CD4-positive, alpha-beta T cell (primary cell): ENCODE measurements around the gene ZNF516. TPM values are rescaled to one million over a fixed set of nuclear protein-coding genes. Genes with fewer than 3 reads are reported as not detected.

Experiments used
- ATAC-seq: fragments of 200-7000 bp; cut with Tn5 transposase; one replicate; pipeline ENCODE4 v1.10.0; 2022; ENCODE audit warnings: mild to moderate bottlenecking; ENCODE audit not compliant: poor library complexity
- CTCF ChIA-PET: fragments of 350-600 bp; sonication (Branson Sonifier 250); formaldehyde crosslinking; loops from one replicate; lab custom pipeline; 2021; ENCODE audit warnings: antibody characterized with exemption, inconsistent platforms; lab: Charles Lee
- POLR2A ChIA-PET: fragments of 350-600 bp; sonication (Branson Sonifier 250); formaldehyde crosslinking; loops from one replicate; lab custom pipeline; 2021; ENCODE audit warnings: antibody characterized with exemption, inconsistent platforms; lab: Charles Lee
- DNase-seq, 14 experiments: peaks; one replicate each; pipeline ENCODE4 v3.0.0-alpha.2; 2013 to 2020; ENCODE audit warnings: mixed read lengths in 2 of 14
- H3K27ac ChIP-seq, 2 donors: one replicate each; pipeline versions ENCODE4 v1.5.1 to v1.7.0; 2013; ENCODE audit warnings: low read length in 2 of 2, low read depth in 1 of 2, mild to moderate bottlenecking in 1 of 2
- H3K27me3 ChIP-seq, 2 experiments: 1 replicate in 1 of 2; 2 replicates in 1 of 2; pipeline versions ENCODE4 v1.6.1 to v1.7.0; 2013; ENCODE audit warnings: low read length in 2 of 2, control low read depth in 1 of 2, mild to moderate bottlenecking in 1 of 2, moderate library complexity in 1 of 2; ENCODE audit not compliant: insufficient read depth in 2 of 2, control insufficient read depth in 1 of 2
- H3K36me3 ChIP-seq: one replicate; pipeline ENCODE4 v1.6.1; 2013; ENCODE audit warnings: low read length, control low read depth; ENCODE audit not compliant: insufficient read depth
- H3K4me1 ChIP-seq: one replicate; pipeline ENCODE4 v1.6.1; 2013; ENCODE audit warnings: low read length, control low read depth; ENCODE audit not compliant: insufficient read depth
- H3K4me3 ChIP-seq: one replicate; pipeline ENCODE4 v1.5.1; 2013; ENCODE audit warnings: mild to moderate bottlenecking, low read length, moderate library complexity
- H3K9me3 ChIP-seq, 2 experiments: 1 replicate in 1 of 2; 2 replicates in 1 of 2; pipeline versions ENCODE4 v1.6.1 to v1.7.0; 2013; ENCODE audit warnings: low read length in 2 of 2, mild to moderate bottlenecking in 2 of 2, control low read depth in 1 of 2, moderate library complexity in 1 of 2; ENCODE audit not compliant: control insufficient read depth in 1 of 2, insufficient read depth in 1 of 2
- H3K27ac Mint-ChIP-seq: one replicate; pipeline ENCODE4 v1.8.0; 2020; ENCODE audit warnings: mixed read lengths
- H3K27me3 Mint-ChIP-seq: one replicate; pipeline ENCODE4 v1.8.0; 2021; ENCODE audit warnings: mixed read lengths
- H3K36me3 Mint-ChIP-seq: one replicate; pipeline ENCODE4 v1.8.0; 2021; ENCODE audit warnings: low read depth, mixed read lengths
- H3K4me1 Mint-ChIP-seq: one replicate; pipeline ENCODE4 v1.8.0; 2021; ENCODE audit warnings: low read depth, mixed read lengths
- H3K4me3 Mint-ChIP-seq: one replicate; pipeline ENCODE4 v1.8.0; 2020; ENCODE audit warnings: mild to moderate bottlenecking, mixed read lengths
- H3K9me3 Mint-ChIP-seq: one replicate; pipeline ENCODE4 v1.8.0; 2020; ENCODE audit warnings: mixed read lengths
- intact Hi-C, 2 experiments: fragments of 100-400 bp; cut with DNase I in 1 of 2; cut with micrococcal nuclease in 1 of 2; formaldehyde crosslinking; loops; one replicate each; pipeline versions ENCODE4 v1.15.1 to v1.9.0; 2023 to 2025; cut with DNase I, micrococcal nuclease
- total RNA-seq, 174 experiments: library from RNA in 2 of 174; stranded (reverse) in 2 of 174; gene quantifications; one replicate each; pipeline ENCODE4 v1.2.3 and lab custom pipeline; 2021 to 2026
- TF ChIP-seq, protein P1 (sequence below): fragments of 200-600 bp; IDR thresholded peaks from one replicate; pipeline ENCODE4 v1.8.0; 2022; ENCODE audit warnings: antibody characterized with exemption, mild to moderate bottlenecking

Gene ZNF516
- total RNA-seq, 2 experiments from 2014 or later = 22.4 to 29.3 TPM

DNA sequence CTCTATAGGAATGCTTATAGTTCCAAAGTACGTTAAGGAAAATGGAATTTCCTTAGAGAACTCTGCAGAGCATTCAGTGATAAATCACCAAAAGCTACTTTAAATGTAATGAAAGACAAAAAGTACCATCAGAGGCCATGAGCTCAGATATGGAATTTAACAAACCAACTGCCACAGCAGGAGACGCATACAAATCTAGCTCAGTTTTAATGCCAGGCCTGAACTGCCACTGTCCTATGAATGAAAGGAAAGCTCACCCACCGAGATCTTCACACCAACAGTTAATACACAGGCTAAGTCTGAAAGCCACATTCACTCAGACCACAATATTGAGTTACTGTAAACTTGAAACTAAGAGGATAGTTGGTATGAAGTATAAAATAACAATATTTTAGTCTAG lies 126.8 kb downstream of the ZNF516 start:
- H3K9me3 Mint-ChIP-seq = no peaks in the 10 kb centered on the region
- no peaks in the 10 kb centered on the region for H3K9me3 ChIP-seq
- H3K4me3 Mint-ChIP-seq = no peak overlapping the region
- H3K27me3 Mint-ChIP-seq = no peaks in the 10 kb centered on the region
- no peak overlapping the region for H3K27ac Mint-ChIP-seq
- peaks cover 18% of the 10 kb centered on the region for H3K4me1 Mint-ChIP-seq
- no peaks in the 10 kb centered on the region for H3K27me3 ChIP-seq
- peaks cover 2% of the 10 kb centered on the region for H3K36me3 ChIP-seq
- DNase-seq (no peak), ATAC-seq (no peak)
- H3K4me3 ChIP-seq = no peak overlapping the region
- H3K27ac ChIP-seq = no peak overlapping the region
- intact Hi-C loops = no loop called here
- ChIA-PET POLR2A (no interaction called here), CTCF (no interaction called here)
- TF ChIP-seq, protein P1, sequence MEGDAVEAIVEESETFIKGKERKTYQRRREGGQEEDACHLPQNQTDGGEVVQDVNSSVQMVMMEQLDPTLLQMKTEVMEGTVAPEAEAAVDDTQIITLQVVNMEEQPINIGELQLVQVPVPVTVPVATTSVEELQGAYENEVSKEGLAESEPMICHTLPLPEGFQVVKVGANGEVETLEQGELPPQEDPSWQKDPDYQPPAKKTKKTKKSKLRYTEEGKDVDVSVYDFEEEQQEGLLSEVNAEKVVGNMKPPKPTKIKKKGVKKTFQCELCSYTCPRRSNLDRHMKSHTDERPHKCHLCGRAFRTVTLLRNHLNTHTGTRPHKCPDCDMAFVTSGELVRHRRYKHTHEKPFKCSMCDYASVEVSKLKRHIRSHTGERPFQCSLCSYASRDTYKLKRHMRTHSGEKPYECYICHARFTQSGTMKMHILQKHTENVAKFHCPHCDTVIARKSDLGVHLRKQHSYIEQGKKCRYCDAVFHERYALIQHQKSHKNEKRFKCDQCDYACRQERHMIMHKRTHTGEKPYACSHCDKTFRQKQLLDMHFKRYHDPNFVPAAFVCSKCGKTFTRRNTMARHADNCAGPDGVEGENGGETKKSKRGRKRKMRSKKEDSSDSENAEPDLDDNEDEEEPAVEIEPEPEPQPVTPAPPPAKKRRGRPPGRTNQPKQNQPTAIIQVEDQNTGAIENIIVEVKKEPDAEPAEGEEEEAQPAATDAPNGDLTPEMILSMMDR = no peak
- H3K36me3 Mint-ChIP-seq = peaks cover 23% of the 10 kb centered on the region
- no peaks in the 10 kb centered on the region for H3K4me1 ChIP-seq

DNA sequence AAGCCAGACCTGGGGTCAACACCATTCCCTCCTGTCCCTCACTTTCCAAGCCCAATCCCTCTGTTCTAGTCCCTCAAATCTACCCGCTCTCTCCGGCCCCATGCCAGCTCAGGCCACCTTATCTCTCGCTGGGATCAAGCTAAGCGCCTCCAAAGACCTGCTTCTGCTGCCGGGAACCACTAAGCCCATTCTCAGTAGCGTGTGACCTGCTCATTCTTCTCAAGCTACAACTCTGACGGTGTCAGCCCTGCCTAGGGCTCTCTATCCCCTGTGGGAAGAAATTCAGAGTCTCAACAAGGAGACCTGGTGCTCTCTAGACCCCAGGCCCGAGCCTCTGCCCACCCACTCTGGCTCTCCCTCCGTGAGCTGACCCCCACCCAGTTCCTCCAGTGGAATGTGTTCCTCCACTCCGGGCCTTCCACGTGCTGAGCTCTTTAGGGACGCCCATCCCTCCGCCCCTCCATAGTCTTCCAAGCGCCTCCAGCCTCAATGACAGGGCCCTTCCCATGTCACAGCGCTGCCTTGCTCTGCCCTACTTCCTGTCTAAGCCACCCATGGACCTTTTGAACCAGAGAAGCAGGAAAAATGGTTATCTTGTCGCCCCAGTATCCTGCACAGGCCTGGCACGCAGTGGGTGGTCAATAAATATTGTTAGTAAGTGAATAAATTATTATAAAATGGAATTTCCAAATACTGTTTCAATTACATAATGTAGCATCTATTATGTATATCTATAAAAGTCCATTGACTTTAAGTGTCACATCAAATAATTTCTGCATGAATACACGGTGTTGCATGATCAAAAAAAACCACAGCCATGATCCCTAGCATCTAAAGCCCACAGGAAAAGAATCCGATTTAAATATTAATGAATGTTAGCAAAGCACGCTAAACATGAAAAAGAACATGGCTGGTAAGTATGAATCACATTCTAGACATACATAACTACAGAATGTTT lies 127.6 kb downstream of the ZNF516 start:
- ChIA-PET POLR2A (no interaction called here), CTCF (no interaction called here)
- DNase-seq (no peak), ATAC-seq (no peak)
- TF ChIP-seq, protein P1 = no peak
- no peak overlapping the region for H3K27ac ChIP-seq
- H3K36me3 Mint-ChIP-seq = peaks cover 31% of the 10 kb centered on the region
- peaks cover 10% of the 10 kb centered on the region for H3K4me1 Mint-ChIP-seq
- peaks cover 2% of the 10 kb centered on the region for H3K36me3 ChIP-seq
- H3K9me3 Mint-ChIP-seq = no peaks in the 10 kb centered on the region
- no peak overlapping the region for H3K4me3 ChIP-seq
- no peak overlapping the region for H3K27ac Mint-ChIP-seq
- intact Hi-C loops = no loop called here
- H3K27me3 Mint-ChIP-seq = no peaks in the 10 kb centered on the region
- H3K4me3 Mint-ChIP-seq = no peak overlapping the region
- no peaks in the 10 kb centered on the region for H3K27me3 ChIP-seq
- no peaks in the 10 kb centered on the region for H3K9me3 ChIP-seq
- H3K4me1 ChIP-seq = no peaks in the 10 kb centered on the region

DNA sequence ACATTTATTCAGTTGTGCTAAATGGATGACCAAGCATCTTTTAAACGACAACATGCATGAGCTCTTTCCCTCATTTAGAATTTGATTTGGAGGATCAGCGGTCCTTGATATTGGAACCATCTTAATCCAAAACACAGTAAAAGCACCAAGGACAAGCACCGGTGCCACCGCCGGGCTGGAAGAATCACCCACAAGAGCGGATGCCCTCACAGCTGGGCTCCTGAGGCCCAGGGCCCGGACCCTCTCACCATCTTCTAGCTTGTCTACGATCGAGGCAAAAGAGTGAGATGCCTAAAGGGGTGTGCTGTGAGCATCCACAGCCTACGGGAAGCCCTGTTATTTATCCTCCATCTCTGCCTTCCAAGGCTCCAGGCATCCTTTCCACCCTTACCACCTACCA lies 129.5 kb downstream of the ZNF516 start:
- no peaks in the 10 kb centered on the region for H3K9me3 Mint-ChIP-seq
- no peak overlapping the region for H3K27ac Mint-ChIP-seq
- ATAC-seq = no peak
- TF ChIP-seq, protein P1 = no peak
- H3K4me3 ChIP-seq = no peak overlapping the region
- no peaks in the 10 kb centered on the region for H3K27me3 Mint-ChIP-seq
- no peaks in the 10 kb centered on the region for H3K27me3 ChIP-seq
- H3K9me3 ChIP-seq = no peaks in the 10 kb centered on the region
- no peak overlapping the region for H3K27ac ChIP-seq
- intact Hi-C loops = no loop called here
- H3K36me3 ChIP-seq = peaks cover 8% of the 10 kb centered on the region
- no peak overlapping the region for H3K4me3 Mint-ChIP-seq
- H3K36me3 Mint-ChIP-seq = peaks cover 28% of the 10 kb centered on the region
- ChIA-PET POLR2A (no interaction called here), CTCF (no interaction called here)
- DNase-seq = no peak
- H3K4me1 ChIP-seq = no peaks in the 10 kb centered on the region
- H3K4me1 Mint-ChIP-seq = peaks cover 10% of the 10 kb centered on the region
